ENCODE results near the gene PTPN6. TPM values are rescaled to one million over a fixed set of nuclear protein-coding genes. Genes with fewer than 3 reads are reported as not detected.

Gene PTPN6
- total RNA-seq, 1 donor from 2014 or later, result 0.29 TPM

DNA sequence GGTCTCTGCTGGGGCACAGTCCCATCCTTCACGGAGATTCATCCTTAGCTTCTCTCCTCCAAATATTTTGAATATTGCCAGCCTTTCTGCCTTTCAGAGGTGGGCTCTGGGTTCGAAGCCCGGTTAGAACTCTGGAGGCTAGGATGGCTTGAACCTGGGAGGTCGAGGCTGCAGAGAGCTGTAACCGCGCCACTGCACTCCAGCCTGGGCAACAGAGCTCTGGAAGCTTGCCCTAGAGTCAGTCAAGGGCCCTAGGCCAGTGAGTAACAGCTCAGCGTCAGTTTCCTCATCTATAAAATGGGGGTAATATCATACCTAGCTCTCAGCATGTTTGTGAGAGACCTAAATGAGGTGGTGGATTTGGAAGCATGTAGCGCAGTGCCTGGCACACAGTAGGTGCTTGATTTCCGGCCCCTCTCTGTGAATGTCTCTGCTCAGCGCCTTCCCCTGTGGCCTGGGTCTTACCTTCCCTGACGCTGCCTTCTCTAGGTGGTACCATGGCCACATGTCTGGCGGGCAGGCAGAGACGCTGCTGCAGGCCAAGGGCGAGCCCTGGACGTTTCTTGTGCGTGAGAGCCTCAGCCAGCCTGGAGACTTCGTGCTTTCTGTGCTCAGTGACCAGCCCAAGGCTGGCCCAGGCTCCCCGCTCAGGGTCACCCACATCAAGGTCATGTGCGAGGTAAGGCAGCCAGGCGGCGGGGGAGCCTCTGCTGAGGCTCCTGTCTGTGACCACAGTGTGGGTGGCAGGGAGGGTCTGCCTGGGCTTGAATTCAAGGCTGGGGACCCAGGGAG lies 3.4 kb downstream of the PTPN6 start:
- no peak for DNase-seq (ENCODE audit: extremely low read depth, low read depth, low spot score)

DNA sequence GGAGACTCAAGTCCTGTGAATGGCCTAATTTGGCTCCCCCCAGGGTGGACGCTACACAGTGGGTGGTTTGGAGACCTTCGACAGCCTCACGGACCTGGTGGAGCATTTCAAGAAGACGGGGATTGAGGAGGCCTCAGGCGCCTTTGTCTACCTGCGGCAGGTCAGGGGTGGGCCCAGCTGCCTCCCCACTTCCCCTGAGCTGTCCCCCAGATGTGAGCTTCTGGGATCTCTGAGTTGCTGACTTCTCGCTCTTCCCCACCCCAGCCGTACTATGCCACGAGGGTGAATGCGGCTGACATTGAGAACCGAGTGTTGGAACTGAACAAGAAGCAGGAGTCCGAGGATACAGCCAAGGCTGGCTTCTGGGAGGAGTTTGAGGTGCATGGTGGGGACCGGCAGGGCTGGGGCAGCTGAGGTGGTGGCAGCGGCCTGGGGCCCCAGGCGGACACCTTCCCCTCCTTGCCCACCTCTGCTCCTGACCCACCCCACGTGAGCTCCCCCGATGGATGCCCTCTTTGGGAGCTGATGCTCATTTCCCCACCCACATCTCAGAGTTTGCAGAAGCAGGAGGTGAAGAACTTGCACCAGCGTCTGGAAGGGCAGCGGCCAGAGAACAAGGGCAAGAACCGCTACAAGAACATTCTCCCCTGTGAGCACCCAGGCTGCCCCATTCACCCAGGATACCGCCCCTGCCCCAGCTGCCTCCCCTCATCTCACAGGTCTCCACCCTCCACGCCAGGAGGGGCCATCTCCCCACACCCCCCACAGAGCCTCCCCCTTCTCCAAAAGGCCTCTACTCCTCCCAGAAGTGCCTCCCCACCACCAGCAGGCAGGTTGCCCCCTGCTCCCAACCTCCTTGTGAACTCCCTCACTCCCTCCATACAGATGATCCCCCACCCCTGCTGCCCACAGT lies 4.2 kb downstream of the PTPN6 start:
- no peak for DNase-seq (ENCODE audit: extremely low read depth, low read depth, low spot score)

DNA sequence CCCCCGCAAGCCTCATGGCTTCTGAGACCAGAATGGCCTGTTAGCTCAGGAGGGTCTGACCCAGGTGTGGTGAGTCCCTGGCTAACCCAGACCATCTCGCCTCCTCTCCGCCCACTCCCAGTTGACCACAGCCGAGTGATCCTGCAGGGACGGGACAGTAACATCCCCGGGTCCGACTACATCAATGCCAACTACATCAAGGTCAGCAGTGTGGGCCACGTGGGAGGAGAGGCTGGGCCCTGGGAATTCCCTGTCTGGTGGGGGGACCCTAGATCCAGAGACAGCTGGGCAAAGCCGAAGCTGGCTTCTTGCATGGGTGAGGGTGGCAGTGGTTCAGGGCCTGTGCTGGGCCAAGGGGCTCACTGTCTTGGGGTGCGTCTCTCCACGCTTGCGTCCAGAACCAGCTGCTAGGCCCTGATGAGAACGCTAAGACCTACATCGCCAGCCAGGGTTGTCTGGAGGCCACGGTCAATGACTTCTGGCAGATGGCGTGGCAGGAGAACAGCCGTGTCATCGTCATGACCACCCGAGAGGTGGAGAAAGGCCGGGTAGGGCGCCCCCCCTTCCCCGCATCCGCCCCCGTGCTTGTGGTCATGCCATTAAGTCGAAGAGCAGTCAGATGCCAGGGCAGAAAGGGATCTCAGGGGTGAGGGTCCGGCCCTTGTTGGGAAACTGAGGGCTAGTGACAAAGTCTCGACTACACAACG lies 5.0 kb downstream of the PTPN6 start:
- no peak for DNase-seq (ENCODE audit: extremely low read depth, low read depth, low spot score)

DNA sequence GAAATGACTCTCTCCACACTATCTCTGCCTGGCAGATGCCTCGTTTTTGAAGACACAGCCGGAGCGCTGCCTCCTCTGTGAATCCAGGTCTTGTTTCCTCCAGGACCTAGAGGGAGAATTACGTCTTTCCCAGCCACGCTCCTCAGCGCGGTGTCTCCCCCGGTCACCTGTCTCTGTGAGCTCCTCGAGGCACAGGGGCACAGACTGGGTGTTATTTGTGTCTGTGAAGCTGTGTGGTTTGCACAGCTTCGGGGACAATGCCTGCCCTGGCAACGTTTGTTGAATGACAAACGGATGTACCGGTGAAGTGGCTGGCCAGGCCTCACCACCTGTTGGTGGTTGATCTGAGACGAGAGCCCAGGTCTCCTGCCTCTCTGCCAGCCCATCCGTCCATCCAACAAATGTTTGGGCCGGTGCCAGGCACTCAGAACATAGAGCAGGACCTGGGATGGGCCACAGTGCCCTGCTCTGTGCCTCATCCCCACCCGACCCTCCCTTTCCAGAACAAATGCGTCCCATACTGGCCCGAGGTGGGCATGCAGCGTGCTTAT lies 6.1 kb downstream of the PTPN6 start:
- DNase-seq (ENCODE audit: extremely low read depth, low read depth, low spot score), result no peak

DNA sequence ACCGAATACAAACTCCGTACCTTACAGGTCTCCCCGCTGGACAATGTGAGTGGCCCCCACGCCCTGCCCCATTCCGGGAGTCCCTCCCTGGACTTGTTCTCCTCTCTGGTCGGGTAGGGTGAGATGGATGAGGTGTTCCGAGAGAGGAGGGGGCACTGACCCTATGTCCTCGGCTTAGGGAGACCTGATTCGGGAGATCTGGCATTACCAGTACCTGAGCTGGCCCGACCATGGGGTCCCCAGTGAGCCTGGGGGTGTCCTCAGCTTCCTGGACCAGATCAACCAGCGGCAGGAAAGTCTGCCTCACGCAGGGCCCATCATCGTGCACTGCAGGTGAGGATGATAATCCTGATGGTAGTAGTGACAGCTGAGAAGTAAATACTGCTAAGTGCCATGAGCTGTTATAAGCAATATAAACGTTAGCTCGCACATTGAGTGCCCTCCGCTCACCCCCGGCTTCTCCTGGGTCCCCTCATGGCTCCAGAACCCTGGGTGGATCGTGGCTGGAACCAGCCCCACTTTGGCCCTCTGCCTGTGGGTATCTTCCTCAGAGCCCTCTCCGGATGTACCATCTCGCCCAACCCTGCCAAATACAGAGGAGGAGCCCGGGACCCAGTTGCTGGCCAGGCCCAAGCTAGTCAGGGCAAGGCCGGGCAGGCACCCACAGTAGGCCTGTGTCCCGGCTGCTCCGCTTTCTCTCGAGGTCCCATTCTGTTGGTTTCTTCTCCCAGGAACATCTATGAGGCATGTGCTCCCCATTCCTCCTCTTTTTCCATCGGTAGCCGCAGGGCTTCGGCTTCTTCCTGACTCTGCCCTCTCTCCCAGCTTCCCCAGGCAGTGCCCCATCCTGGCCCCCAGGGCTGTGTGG lies 6.8 kb downstream of the PTPN6 start:
- no peak for DNase-seq (ENCODE audit: extremely low read depth, low read depth, low spot score)

DNA sequence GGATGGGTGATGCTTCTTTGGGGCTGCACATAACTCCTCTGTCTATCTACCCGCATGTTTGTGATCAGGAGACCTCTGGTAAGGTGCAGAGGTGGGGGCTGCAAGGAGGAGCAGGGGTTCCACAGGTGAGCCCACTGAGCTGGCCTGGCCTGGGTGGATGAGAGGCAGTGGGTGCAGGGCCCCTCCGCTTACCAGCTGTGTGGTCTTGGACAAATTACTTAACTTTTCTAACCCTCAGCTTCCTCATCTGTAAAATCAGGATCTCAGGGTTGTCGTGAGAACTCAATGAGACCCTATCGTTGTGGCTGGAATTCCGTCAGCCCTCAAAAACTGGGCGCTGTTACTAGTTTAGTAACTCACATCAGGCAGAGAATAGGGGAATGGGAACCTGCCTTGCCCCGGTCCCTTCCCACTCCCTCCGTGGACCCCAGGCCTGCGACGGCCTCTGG lies 7.5 kb downstream of the PTPN6 start:
- no peak for DNase-seq (ENCODE audit: extremely low read depth, low read depth, low spot score)

DNA sequence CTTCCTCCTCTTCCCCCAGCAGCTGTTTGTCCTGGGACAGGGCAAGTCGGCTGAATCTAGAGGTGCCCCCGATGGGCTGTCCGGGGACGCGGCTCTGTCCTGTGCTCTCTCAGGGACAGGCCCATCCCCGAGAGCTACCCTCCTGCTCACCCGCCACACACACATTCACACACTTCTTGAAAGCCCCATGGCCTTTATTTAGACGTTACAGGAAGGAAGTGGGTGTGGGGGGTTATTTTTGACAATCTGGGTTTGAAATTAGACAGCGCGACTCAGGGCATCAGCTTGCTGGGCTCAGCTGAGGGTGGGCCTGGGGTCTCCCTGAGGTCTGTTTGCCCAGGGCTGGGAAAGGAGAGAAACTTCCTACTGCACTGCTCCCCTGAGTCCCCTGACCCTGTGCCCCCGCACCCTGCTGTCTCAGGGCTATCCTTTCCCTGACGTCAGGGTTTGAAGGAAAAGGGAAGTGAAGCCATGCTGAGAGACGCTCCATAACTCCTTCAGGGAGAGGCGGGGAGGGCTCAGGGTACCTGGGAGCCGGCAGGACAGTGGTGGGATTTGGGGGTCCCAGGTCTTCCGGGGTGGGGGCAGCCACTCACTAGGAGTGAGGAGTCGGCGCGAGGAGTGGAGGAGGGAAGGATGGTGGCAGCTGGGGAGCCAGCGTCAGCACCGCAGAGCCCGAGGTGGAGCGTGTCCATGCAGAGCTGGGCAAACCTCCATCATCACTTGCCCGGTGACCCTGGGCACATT lies 8.1 kb downstream of the PTPN6 start:
- DNase-seq (ENCODE audit: extremely low read depth, low read depth, low spot score), result no peak

DNA sequence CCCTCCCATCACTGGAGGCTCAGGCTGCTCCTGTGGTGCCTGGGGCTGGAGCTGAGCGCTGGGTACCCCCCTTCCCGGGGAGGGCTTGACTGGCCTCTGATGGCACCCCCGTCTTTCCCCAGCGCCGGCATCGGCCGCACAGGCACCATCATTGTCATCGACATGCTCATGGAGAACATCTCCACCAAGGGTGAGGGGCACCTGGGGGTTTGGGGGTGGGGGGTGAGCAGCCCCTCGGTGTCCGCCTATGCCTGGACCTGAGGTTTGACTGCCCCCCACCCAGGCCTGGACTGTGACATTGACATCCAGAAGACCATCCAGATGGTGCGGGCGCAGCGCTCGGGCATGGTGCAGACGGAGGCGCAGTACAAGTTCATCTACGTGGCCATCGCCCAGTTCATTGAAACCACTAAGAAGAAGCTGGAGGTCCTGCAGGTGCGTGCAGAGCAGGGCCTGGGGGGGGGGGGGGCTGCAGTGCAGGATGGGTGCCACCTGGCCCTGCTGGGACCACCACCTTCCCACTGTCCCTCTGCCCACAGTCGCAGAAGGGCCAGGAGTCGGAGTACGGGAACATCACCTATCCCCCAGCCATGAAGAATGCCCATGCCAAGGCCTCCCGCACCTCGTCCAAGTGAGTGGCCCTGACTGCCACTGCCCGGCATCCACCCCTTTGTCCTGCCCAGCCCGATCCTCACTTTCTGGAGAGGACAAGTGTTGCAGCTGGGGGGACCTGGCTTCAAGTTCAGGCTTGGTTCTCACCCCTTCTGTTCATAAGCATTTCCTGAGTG lies 8.8 kb downstream of the PTPN6 start:
- no peak for DNase-seq (ENCODE audit: extremely low read depth, low read depth, low spot score)

DNA sequence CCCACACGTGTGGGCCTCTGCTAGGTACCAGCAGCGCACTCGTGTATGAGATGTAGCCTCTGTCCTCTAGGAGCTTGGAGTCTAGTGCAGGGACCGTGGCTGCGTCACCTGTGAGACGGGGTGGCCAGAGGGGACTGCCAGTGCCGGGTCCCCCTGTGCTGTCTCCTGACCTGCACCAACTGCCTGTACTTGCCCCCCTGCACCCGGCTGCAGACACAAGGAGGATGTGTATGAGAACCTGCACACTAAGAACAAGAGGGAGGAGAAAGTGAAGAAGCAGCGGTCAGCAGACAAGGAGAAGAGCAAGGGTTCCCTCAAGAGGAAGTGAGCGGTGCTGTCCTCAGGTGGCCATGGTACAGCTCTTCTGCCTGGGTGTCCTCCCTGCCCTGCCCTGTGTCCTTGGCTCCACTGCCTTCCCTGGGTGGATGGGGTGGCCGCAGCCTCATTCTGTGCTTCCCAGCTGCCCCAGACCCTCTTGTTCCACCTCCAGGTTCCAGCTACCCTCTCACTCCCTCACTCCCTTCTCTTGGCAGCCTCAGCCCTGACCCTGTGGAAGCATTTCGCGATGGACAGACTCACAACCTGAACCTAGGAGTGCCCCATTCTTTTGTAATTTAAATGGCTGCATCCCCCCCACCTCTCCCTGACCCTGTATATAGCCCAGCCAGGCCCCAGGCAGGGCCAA lies 9.6 kb downstream of the PTPN6 start:
- DNase-seq (ENCODE audit: extremely low read depth, low read depth, low spot score), result no peak

DNA sequence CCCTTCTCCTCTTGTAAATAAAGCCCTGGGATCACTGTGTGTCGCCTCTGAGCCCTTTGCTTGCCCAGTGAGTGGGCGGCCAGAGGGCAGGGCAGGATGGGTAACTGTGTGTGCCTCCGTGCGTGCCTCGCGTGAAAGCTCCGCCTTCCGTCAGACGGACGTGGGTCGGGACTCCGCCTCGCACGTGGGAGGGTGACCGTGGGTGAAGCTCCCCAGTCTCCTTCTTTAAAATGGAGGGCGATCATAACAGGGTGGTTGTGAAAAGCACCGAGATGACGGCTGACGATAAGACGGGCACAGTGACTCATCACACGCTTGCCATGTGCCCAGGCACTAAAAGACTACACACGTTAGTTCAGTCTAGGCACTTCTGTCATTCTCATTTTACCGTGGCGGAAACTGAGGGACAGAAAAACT lies 10.1 kb downstream of the PTPN6 start:
- no peak for DNase-seq (ENCODE audit: extremely low read depth, low read depth, low spot score)

DNA sequence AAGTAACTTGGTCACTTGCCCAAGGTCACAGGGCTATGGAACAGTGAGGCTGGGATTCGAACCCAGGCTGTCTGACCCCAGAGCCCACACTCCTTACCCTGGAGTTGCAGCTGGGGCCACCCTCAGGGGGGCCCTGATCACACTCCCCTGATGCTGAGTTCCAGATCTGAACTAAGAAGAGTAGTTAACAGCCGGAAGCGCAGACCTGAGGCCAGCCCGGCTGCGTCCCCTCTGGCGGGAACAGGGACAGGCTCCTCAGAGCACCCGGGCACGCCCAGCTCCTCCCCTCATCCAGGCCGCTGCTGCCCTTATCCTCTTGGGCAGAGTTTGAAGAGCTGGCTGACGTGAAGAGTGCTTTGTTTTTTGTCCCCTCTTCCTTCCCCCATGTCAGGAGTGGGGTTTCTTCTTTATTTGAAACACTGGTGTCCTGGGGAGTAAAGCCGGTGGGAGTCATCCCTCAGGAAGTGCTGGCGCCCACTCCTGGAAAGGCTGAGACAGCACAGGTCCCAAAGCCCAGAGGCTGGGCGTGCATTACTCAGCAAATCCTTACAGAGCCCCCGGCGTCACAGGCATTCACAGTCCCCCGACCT lies 10.6 kb downstream of the PTPN6 start:
- DNase-seq (ENCODE audit: extremely low read depth, low read depth, low spot score), result no peak

DNA sequence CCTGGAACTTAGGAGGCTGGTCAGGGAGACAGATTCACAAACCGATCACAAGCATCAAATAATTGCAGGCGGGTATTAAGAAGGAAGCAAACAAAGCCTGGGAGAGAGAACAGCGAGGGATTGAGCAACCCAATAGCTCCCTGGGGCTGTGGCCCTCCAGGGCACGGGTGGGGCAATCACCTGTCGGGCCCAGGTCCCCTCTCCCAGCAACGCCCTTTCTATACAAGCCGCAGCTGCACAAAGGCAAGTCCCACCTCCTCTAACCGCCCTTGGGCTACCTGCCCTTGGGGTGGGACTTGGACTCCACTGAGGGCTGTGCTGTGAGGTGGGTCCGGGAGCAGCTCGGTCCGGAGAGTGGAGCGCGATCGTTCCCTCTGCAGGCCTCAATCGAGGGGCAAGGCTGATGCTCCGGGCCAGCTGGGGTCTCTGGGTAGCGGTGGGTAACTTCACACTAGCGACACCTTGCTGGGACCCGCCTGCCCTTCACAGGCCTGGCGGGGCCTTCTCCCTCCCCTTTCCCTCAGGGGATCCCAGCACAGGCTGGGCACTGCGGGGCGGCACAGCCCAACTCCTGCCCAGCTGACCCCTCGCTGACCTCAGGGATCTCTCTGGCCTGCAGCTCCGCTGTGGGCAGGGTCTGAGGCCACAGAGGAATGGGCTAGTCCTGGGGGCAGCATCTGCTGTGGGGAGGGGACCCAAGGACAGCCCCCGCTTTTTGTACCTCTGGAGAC lies 11.3 kb downstream of the PTPN6 start:
- DNase-seq (ENCODE audit: extremely low read depth, low read depth, low spot score), result no peak

DNA sequence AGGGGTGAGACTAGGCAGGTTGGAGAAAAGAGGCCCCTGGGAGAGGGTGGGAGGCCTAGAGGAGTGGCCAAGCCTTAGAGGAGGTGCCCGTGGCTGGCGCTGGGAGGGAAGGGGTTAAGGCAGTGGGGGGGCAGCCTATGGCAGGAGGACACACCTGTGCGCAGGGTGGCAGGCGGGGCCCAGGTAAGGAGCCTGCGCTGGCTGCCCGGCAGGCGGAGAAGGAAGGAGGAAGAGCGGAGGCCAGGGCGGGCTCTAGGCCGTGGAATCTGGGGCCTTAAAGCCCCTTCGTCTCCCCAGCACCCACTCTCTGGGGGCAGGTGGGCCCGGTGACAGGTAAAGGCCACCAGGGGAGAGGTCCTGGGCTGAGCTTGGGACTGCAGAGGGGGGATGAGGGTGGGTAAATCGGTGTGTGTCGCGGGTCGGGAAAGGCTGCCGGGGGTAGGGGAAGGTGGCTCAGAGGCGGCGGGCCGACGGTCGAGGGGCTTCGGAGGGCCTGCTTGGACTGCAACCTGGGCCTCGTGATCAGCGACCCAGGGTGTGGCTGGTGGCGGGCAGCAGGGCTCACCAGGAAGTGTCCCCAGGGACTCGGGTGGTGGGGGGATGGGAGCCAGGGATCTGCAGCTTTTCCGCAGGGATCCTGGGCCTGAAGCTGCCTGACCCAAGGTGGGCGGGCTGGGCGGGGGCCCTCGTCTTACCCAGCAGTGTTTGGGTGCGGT lies 12.0 kb downstream of the PTPN6 start:
- no peak for DNase-seq (ENCODE audit: extremely low read depth, low read depth, low spot score)

DNA sequence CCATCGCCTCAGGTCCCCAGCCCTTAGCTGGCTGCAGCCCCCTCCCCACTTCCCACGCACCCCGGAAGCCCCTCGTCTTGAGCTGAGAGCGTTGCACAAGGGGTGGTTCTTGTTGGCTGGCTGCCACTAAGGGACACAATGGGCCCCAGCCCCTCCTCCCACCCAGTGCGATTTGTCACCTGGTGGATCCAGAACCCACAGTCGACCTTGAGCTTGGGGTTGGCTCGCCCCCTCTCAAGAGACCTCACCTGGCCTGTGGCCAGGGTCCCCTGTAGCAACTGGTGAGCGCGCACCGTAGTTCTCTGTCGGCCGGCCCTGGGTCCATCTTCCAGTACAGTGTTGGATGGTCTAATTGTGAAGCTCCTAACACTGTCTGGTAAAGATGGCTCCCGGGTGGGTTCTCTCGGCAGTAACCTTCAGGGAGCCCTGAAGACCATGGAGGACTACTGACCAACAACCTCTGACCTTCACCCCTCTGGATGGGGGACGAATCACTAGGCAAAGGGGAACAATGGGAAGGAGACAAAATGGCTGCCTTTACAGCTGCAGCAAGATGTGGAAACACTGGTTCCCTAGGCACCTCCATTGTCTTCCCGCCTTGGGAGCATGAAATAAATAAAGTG lies 12.7 kb downstream of the PTPN6 start:
- no peak for DNase-seq (ENCODE audit: extremely low read depth, low read depth, low spot score)

DNA sequence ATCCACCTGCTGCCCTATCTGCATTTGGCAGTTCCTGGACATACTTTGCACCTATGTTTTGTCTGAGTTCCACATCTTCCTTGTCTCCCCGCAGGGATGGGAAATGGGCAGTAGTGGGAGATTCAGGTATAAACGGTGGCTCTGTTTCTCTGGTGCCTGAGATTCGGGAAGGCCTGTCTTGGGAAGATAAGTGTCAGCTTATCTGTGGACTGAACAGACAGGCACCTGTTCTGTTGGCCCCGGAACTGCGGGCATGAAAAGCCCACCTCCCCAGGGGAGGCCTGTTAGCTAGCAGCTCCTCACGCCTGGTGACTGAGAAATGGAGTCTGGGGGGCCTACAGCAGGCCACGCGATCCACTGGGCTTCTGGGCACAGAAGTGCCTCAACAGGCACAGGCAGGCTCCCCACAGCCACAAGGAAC lies 13.5 kb downstream of the PTPN6 start:
- no peak for DNase-seq (ENCODE audit: extremely low read depth, low read depth, low spot score)
